H9 (cell line): Measurements from ENCODE around the gene CYSTM1. TPM values are rescaled to one million over a fixed set of nuclear protein-coding genes. Genes with fewer than 3 reads are reported as not detected.
A peak's percentile ranks its signal among the peaks of the same experiment; 100 is the strongest.

ENCODE experiments used
- DNase-seq: peaks from one replicate; pipeline ENCODE4 v3.0.0-alpha.2; 2017
- H2AFZ ChIP-seq: one replicate; pipeline ENCODE4 v1.6.1; 2013; ENCODE audit warnings: mild to moderate bottlenecking, low read length, control low read depth, moderate library complexity
- H2AK5ac ChIP-seq: 2 replicates; pipeline ENCODE4 v1.6.1; 2013; ENCODE audit warnings: low read length, control low read depth, mixed read lengths; ENCODE audit not compliant: insufficient read length
- H2BK120ac ChIP-seq: one replicate; pipeline ENCODE4 v1.6.1; 2013; ENCODE audit warnings: low read depth, mild to moderate bottlenecking, low read length, control low read depth, inconsistent platforms; ENCODE audit not compliant: poor library complexity, severe bottlenecking
- H2BK12ac ChIP-seq: 2 replicates; pipeline ENCODE4 v1.6.1; 2013; ENCODE audit warnings: low read length, control low read depth, mixed read lengths, low read depth; ENCODE audit not compliant: insufficient read length
- H2BK15ac ChIP-seq: 2 replicates; pipeline ENCODE4 v1.6.1; 2013; ENCODE audit warnings: low read depth, low read length, control low read depth
- H2BK20ac ChIP-seq: one replicate; pipeline ENCODE4 v1.6.1; 2013; ENCODE audit warnings: low read depth, mild to moderate bottlenecking, low read length, control low read depth, inconsistent platforms; ENCODE audit not compliant: poor library complexity, severe bottlenecking
- H2BK5ac ChIP-seq: 2 replicates; pipeline ENCODE4 v1.6.1; 2013; ENCODE audit warnings: low read length, control low read depth, mixed read lengths; ENCODE audit not compliant: insufficient read length
- H3K14ac ChIP-seq: 2 replicates; pipeline ENCODE4 v1.6.1; 2013; ENCODE audit warnings: low read length, control low read depth; ENCODE audit not compliant: insufficient read depth
- H3K18ac ChIP-seq: 2 replicates; pipeline ENCODE4 v1.6.1; 2013; ENCODE audit warnings: low read depth, mild to moderate bottlenecking, mixed read lengths, low read length, control low read depth; ENCODE audit not compliant: insufficient read length
- H3K23ac ChIP-seq: 2 replicates; pipeline ENCODE4 v1.6.1; 2013; ENCODE audit warnings: low read length, control low read depth, mixed read lengths, low read depth; ENCODE audit not compliant: insufficient read length
- H3K23me2 ChIP-seq: 2 replicates; pipeline ENCODE4 v1.6.1; 2013; ENCODE audit warnings: low read depth, mild to moderate bottlenecking, mixed read lengths, low read length, control low read depth; ENCODE audit not compliant: insufficient read length, poor library complexity, severe bottlenecking
- H3K27ac ChIP-seq: 2 replicates; pipeline ENCODE4 v1.5.1; 2013; ENCODE audit warnings: low read length, control low read depth, mixed read lengths, low read depth; ENCODE audit not compliant: insufficient read length
- H3K27me3 ChIP-seq: 2 replicates; pipeline ENCODE4 v1.6.1; 2013; ENCODE audit warnings: low read length, control low read depth, inconsistent platforms; ENCODE audit not compliant: insufficient read depth
- H3K4ac ChIP-seq: 2 replicates; pipeline ENCODE4 v1.6.1; 2013; ENCODE audit warnings: low read depth, mild to moderate bottlenecking, control low read depth, inconsistent platforms, low read length, moderate library complexity
- H3K4me1 ChIP-seq: 2 replicates; pipeline ENCODE4 v1.6.1; 2013; ENCODE audit warnings: low read length, control low read depth, inconsistent platforms; ENCODE audit not compliant: insufficient read depth
- H3K4me2 ChIP-seq: 2 replicates; pipeline ENCODE4 v1.6.1; 2013; ENCODE audit warnings: low read length, control low read depth, mixed read lengths; ENCODE audit not compliant: insufficient read length, insufficient read depth
- H3K56ac ChIP-seq: 2 replicates; pipeline ENCODE4 v1.6.1; 2013; ENCODE audit warnings: low read depth, mild to moderate bottlenecking, mixed read lengths, low read length, control low read depth; ENCODE audit not compliant: insufficient read length
- H3K79me1 ChIP-seq: 2 replicates; pipeline ENCODE4 v1.6.1; 2013; ENCODE audit warnings: low read depth, mild to moderate bottlenecking, moderate library complexity, low read length, control low read depth, inconsistent platforms; ENCODE audit not compliant: insufficient read depth, poor library complexity, severe bottlenecking
- H3K79me2 ChIP-seq: 2 replicates; pipeline ENCODE4 v1.6.1; 2013; ENCODE audit warnings: low read length, control low read depth, inconsistent platforms; ENCODE audit not compliant: insufficient read depth
- H3K9ac ChIP-seq: 2 replicates; pipeline ENCODE4 v1.6.1; 2013; ENCODE audit warnings: low read length, control low read depth, mixed read lengths; ENCODE audit not compliant: insufficient read length; ENCODE audit errors: extremely low read depth
- H3K9me3 ChIP-seq: one replicate; pipeline ENCODE4 v1.6.1; 2013; ENCODE audit warnings: low read depth, low read length, inconsistent platforms; ENCODE audit not compliant: control insufficient read depth
- H3T11ph ChIP-seq: one replicate; pipeline ENCODE4 v1.6.1; 2013; ENCODE audit warnings: mild to moderate bottlenecking, low read length, control low read depth, inconsistent platforms
- H4K20me1 ChIP-seq: one replicate; pipeline ENCODE4 v1.6.1; 2013; ENCODE audit not compliant: control insufficient read depth, insufficient read length, insufficient read depth
- H4K5ac ChIP-seq: 2 replicates; pipeline ENCODE4 v1.6.1; 2013; ENCODE audit warnings: low read depth, mild to moderate bottlenecking, mixed read lengths, low read length, control low read depth; ENCODE audit not compliant: insufficient read length
- H4K8ac ChIP-seq: replicated peaks from 2 replicates; pipeline ENCODE4 v1.6.1; 2013; ENCODE audit warnings: low read length, control low read depth, mixed read lengths, low read depth; ENCODE audit not compliant: insufficient read length
- H4K91ac ChIP-seq: 2 replicates; pipeline ENCODE4 v1.6.1; 2013; ENCODE audit warnings: low read depth, mild to moderate bottlenecking, moderate library complexity, mixed read lengths, low read length, control low read depth; ENCODE audit not compliant: insufficient read length
- H3K27ac Mint-ChIP-seq, 3 experiments: 2 replicates in 2 of 3; 3 replicates in 1 of 3; pipeline ENCODE4 v1.8.0; 2020 to 2021; ENCODE audit warnings: mixed read lengths in 3 of 3, mild to moderate bottlenecking in 1 of 3, moderate library complexity in 1 of 3
- H3K27me3 Mint-ChIP-seq: 2 replicates; pipeline ENCODE4 v1.8.0; 2021; ENCODE audit warnings: low read depth, mild to moderate bottlenecking, moderate library complexity, mixed read lengths
- H3K36me3 Mint-ChIP-seq, 3 experiments: 2 replicates in 2 of 3; 3 replicates in 1 of 3; pipeline ENCODE4 v1.8.0; 2020 to 2021; ENCODE audit warnings: low read depth in 3 of 3, mixed read lengths in 3 of 3; ENCODE audit not compliant: insufficient read depth in 1 of 3
- H3K4me1 Mint-ChIP-seq, 2 experiments: 2 replicates each; pipeline ENCODE4 v1.8.0; 2020; ENCODE audit warnings: mixed read lengths in 2 of 2
- H3K4me3 Mint-ChIP-seq, 2 experiments: 2 replicates in 1 of 2; 3 replicates in 1 of 2; pipeline ENCODE4 v1.8.0; 2020 to 2021; ENCODE audit warnings: mild to moderate bottlenecking in 2 of 2, mixed read lengths in 2 of 2, moderate library complexity in 1 of 2
- H3K9me3 Mint-ChIP-seq, 2 experiments: 2 replicates in 1 of 2; 3 replicates in 1 of 2; pipeline ENCODE4 v1.8.0; 2020; ENCODE audit warnings: mild to moderate bottlenecking in 2 of 2, mixed read lengths in 2 of 2, moderate library complexity in 1 of 2
- CTCF ChIP-seq: fragments of 200-600 bp; sonication (generic); conservative IDR thresholded peaks from 3 replicates; pipeline ENCODE4 v1.8.0; 2021; ENCODE audit warnings: antibody characterized with exemption, mild to moderate bottlenecking
- WGBS: extraction: QIAGEN DNeasy Blood & Tissue Kit; methylation state at CpG from one replicate; pipeline ENCODE4 v1.1.7; 2013; ENCODE audit warnings: missing lambda C conversion rate, low lambda C conversion rate, mixed read lengths; ENCODE audit not compliant: insufficient read length; ENCODE audit errors: extremely low coverage; 5-methylcytosine and 5-hydroxymethylcytosine counted together
- total RNA-seq: library from RNA; stranded (reverse); gene quantifications from 2 replicates; pipeline ENCODE4 v1.2.1, GENCODE V29; 2021

CYSTM1 gene
- total RNA-seq, 1 experiment from 2014 or later = 20.6 TPM

GRCh38 chr5:140251527-140251973 is 76.6 kb downstream of the CYSTM1 start:
- H3K23ac ChIP-seq = no peak overlapping the region
- H3K27ac Mint-ChIP-seq = 0 out of 7 replicates have a peak overlapping the region, but pooled peaks of 1 of the 3 experiments have one; percentile 35
- H4K8ac ChIP-seq = no peak overlapping the region
- no peak overlapping the region for H4K5ac ChIP-seq
- H3K79me1 ChIP-seq = no peaks in the 10 kb centered on the region
- no peak overlapping the region for H2BK15ac ChIP-seq
- no peak overlapping the region for H2BK12ac ChIP-seq
- H3K4me2 ChIP-seq = no peak overlapping the region
- no CpG with 5 or more reads among the region's 5 CpGs for WGBS
- H3K9me3 Mint-ChIP-seq = no peaks in the 10 kb centered on the region
- no peaks in the 10 kb centered on the region for H3K27me3 Mint-ChIP-seq
- no peak overlapping the region for H3K56ac ChIP-seq
- H4K20me1 ChIP-seq = no peaks in the 10 kb centered on the region
- peaks cover 10 to 11% of the 10 kb centered on the region in 2 experiments for H3K4me1 Mint-ChIP-seq
- H3K18ac ChIP-seq = no peak overlapping the region
- TF ChIP-seq CTCF = no peak
- H3K4me1 ChIP-seq = no peaks in the 10 kb centered on the region
- H2BK120ac ChIP-seq = no peak overlapping the region
- H4K91ac ChIP-seq = no peak overlapping the region
- H3K4ac ChIP-seq = no peak overlapping the region
- H3K9me3 ChIP-seq = no peaks in the 10 kb centered on the region
- no peak overlapping the region for H3K14ac ChIP-seq
- H3K79me2 ChIP-seq = no peaks in the 10 kb centered on the region
- no peak overlapping the region for H2BK20ac ChIP-seq
- no peak overlapping the region for H2AFZ ChIP-seq
- no peaks in the 10 kb centered on the region for H3K23me2 ChIP-seq
- H2AK5ac ChIP-seq = no peak overlapping the region
- no peak overlapping the region for H3K4me3 Mint-ChIP-seq
- H3K36me3 Mint-ChIP-seq = peaks cover 8 to 12% (median 10%) of the 10 kb centered on the region in 3 experiments
- H3K27ac ChIP-seq = no peak overlapping the region
- no peak overlapping the region for H3K9ac ChIP-seq
- DNase-seq = no peak
- no peak overlapping the region for H2BK5ac ChIP-seq
- no peak overlapping the region for H3T11ph ChIP-seq
- H3K27me3 ChIP-seq = no peaks in the 10 kb centered on the region
